A673 (cell line): Measurements from ENCODE around the gene GPR37L1. TPM values are rescaled to one million over a fixed set of nuclear protein-coding genes. Genes with fewer than 3 reads are reported as not detected.

Experiments used
- BruUV-seq: library from RNA; stranded (reverse); fragments of 400-500 nt; replicated peaks from 2 replicates; lab custom pipeline; 2021; lab: Mats Ljungman, UMichigan
- CTCF ChIA-PET: fragments of 300-600 bp; sonication (Branson Sonifier 250); formaldehyde crosslinking; loops from one replicate; lab custom pipeline; 2022; ENCODE audit warnings: antibody characterized with exemption; lab: Charles Lee
- POLR2A ChIA-PET: fragments of 300-600 bp; sonication (Branson Sonifier 250); formaldehyde crosslinking; loops from one replicate; lab custom pipeline; 2022; ENCODE audit warnings: antibody characterized with exemption; ENCODE audit not compliant: low non-redundant PET; lab: Charles Lee
- DNase-seq: peaks from one replicate; pipeline ENCODE4 v3.0.0-alpha.2; 2015; ENCODE audit warnings: low spot score
- H3K27ac ChIP-seq: fragments of 200-600 bp; sonication (generic); 2 replicates; pipeline ENCODE4 v1.5.1; 2016; ENCODE audit warnings: mixed run types, low read depth, mild to moderate bottlenecking, mixed read lengths, antibody characterized with exemption, low read length; ENCODE audit not compliant: poor library complexity, severe bottlenecking
- H3K27me3 ChIP-seq: fragments of 200-600 bp; sonication (generic); replicated peaks from 2 replicates; pipeline ENCODE4 v1.6.1; 2017; ENCODE audit warnings: mixed run types, low read depth, mild to moderate bottlenecking, mixed read lengths, antibody characterized with exemption, low read length; ENCODE audit not compliant: insufficient read depth, poor library complexity
- H3K36me3 ChIP-seq: fragments of 200-600 bp; sonication (generic); 2 replicates; pipeline ENCODE4 v1.6.1; 2016; ENCODE audit warnings: mixed run types, mild to moderate bottlenecking, mixed read lengths, antibody characterized with exemption, low read length; ENCODE audit not compliant: insufficient read depth, poor library complexity, severe bottlenecking
- H3K4me1 ChIP-seq: fragments of 200-600 bp; sonication (generic); 2 replicates; pipeline ENCODE4 v1.6.1; 2017; ENCODE audit warnings: mixed run types, mild to moderate bottlenecking, mixed read lengths, antibody characterized with exemption, low read length; ENCODE audit not compliant: insufficient read depth, poor library complexity, severe bottlenecking
- H3K4me3 ChIP-seq: fragments of 200-600 bp; sonication (generic); 2 replicates; pipeline ENCODE4 v1.5.1; 2016; ENCODE audit warnings: low read depth, mixed run types, mild to moderate bottlenecking, mixed read lengths, low read length; ENCODE audit not compliant: poor library complexity, severe bottlenecking
- H3K9me3 ChIP-seq: fragments of 200-600 bp; sonication (generic); 2 replicates; pipeline ENCODE4 v1.6.1; 2016; ENCODE audit warnings: mixed run types, low read depth, mild to moderate bottlenecking, mixed read lengths, antibody characterized with exemption, low read length; ENCODE audit not compliant: poor library complexity, severe bottlenecking
- EZH2 ChIP-seq: fragments of 200-600 bp; sonication (generic); IDR thresholded peaks from 2 replicates; pipeline ENCODE4 v1.6.1; 2017; ENCODE audit warnings: borderline replicate concordance, low read depth, mild to moderate bottlenecking, mixed read lengths, antibody characterized with exemption, low read length; ENCODE audit not compliant: poor library complexity, severe bottlenecking
- intact Hi-C: fragments of 100-400 bp; cut with micrococcal nuclease; formaldehyde crosslinking; loops from one replicate; pipeline ENCODE4 v1.10.0; 2022; ENCODE audit not compliant: unreplicated experiment
- total RNA-seq: library from RNA; stranded (reverse); gene quantifications from 2 replicates; pipeline ENCODE4 v1.2.3, GENCODE V29; 2021
- TF ChIP-seq, protein P1 (sequence below): fragments of 300-800, 200-600 bp; sonication (generic); conservative IDR thresholded peaks from 2 replicates; pipeline ENCODE4 v1.5.1; 2017; ENCODE audit warnings: low read depth, mild to moderate bottlenecking, antibody characterized with exemption, low read length, moderate library complexity, mixed read lengths

The GPR37L1 gene
- total RNA-seq, 1 experiment from 2014 or later = not detected

DNA sequence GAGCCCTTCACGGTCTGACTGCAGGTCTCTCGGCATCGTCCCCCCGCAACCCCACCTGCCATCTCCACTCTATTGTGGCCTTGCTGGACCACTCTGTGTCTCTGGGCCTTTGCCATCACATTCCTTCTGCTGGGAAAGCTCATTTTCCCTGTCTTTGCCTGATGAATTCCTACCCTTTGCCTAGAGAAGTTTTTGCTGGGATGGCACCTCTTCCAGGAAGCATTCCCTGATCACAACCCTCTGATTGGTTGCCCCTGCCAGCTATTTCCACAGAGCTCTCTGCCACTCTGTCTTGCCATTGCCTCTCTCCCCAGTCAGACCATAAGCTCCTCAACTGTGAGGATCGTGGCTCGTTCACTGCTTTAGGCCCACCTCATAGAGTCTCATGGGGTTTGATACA lies 28.9 kb upstream of the GPR37L1 start:
- POLR2A ChIA-PET = no interaction called here
- CTCF ChIA-PET = no interaction called here

DNA sequence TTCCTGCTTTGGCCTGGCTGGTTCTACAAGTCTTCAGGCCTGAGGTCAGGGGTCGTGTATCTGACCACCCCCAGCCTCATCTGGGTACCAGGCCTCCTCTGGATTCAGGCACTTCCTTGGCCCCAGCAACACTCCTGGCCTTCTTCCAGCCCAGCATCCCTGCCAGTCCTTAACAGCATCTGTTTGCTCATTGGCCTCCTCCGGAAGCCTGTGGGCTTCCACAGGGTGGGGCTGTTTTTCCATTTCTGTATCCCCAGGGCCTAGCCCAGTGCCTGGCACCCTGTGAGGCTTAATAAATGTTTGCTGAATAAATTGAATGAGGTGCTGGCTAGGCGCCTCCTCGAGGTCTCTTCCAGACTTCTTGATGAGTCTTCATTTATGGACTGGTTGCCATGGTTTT lies 21.5 kb upstream of the GPR37L1 start:
- Histone ChIP-seq H3K36me3 (no peaks in the 10 kb centered on the region), H3K27ac (no peak overlapping the region), H3K27me3 (no peaks in the 10 kb centered on the region), H3K4me3 (no peak overlapping the region), H3K4me1 (peaks cover 7% of the 10 kb centered on the region), H3K9me3 (no peaks in the 10 kb centered on the region)
- POLR2A ChIA-PET = no interaction called here
- no peak for TF ChIP-seq EZH2
- no peak for DNase-seq
- BruUV-seq = no TSS peak
- CTCF ChIA-PET = no interaction called here
- intact Hi-C loops = no loop called here

More for the DNA sequence above, 28.9 kb upstream of the GPR37L1 start:
- no peak for DNase-seq
- H3K27ac ChIP-seq = no peak overlapping the region
- BruUV-seq = no TSS peak
- TF ChIP-seq EZH2 = no peak
- TF ChIP-seq, protein P1, sequence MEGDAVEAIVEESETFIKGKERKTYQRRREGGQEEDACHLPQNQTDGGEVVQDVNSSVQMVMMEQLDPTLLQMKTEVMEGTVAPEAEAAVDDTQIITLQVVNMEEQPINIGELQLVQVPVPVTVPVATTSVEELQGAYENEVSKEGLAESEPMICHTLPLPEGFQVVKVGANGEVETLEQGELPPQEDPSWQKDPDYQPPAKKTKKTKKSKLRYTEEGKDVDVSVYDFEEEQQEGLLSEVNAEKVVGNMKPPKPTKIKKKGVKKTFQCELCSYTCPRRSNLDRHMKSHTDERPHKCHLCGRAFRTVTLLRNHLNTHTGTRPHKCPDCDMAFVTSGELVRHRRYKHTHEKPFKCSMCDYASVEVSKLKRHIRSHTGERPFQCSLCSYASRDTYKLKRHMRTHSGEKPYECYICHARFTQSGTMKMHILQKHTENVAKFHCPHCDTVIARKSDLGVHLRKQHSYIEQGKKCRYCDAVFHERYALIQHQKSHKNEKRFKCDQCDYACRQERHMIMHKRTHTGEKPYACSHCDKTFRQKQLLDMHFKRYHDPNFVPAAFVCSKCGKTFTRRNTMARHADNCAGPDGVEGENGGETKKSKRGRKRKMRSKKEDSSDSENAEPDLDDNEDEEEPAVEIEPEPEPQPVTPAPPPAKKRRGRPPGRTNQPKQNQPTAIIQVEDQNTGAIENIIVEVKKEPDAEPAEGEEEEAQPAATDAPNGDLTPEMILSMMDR = no peak
- H3K27me3 ChIP-seq = no peaks in the 10 kb centered on the region
- H3K36me3 ChIP-seq = no peaks in the 10 kb centered on the region
- H3K4me3 ChIP-seq = no peak overlapping the region
- intact Hi-C loops = no loop called here
- no peaks in the 10 kb centered on the region for H3K4me1 ChIP-seq
- H3K9me3 ChIP-seq = no peaks in the 10 kb centered on the region

DNA sequence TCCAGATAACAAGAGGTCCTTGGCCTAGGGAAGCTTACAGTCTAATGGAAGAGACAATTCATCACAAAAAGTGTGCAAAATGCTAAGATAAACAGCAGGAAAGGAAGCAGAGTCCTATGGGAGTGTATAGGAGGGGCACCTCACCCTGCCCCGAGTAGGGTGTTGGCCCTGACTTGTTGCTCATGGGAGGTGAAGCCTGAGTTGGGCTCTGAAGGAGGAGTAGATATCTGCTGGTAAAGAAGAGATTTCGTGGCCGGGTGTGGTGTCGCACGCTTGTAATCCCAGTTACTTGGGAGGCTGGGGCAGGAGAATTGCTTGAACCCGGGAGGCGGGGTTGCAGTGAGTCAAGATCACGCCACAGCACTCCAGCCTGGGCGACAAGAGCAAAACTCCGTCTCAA lies 18.6 kb upstream of the GPR37L1 start:
- intact Hi-C loops = no loop called here

More for the DNA sequence above, 18.6 kb upstream of the GPR37L1 start:
- TF ChIP-seq, protein P1 = no peak
- TF ChIP-seq EZH2 = no peak
- H3K9me3 ChIP-seq = no peaks in the 10 kb centered on the region
- CTCF ChIA-PET = no interaction called here
- no peak for DNase-seq
- H3K27me3 ChIP-seq = no peaks in the 10 kb centered on the region
- no peaks in the 10 kb centered on the region for H3K36me3 ChIP-seq
- no TSS peak for BruUV-seq
- H3K27ac ChIP-seq = no peak overlapping the region
- no peak overlapping the region for H3K4me3 ChIP-seq
- H3K4me1 ChIP-seq = peaks cover 8% of the 10 kb centered on the region
- POLR2A ChIA-PET = no interaction called here
